ENCODE measurements around the gene TENM3.

The TENM3 gene

GRCh38 chr4:182548156-182548555, 305.0 kb downstream of the TENM3 start:
- no peak overlapping the region for H3K27ac ChIP-seq (ENCODE audit: low read length)
- no peaks in the 10 kb centered on the region for H3K79me2 ChIP-seq (ENCODE audit: low read length)
- no peak overlapping the region for H2AFZ ChIP-seq (ENCODE audit: low read depth, low read length)
- H3K4me1 ChIP-seq (ENCODE audit: low read length) = peaks cover 5% of the 10 kb centered on the region
- TF ChIP-seq EZH2phosphoT487 (IDR thresholded peaks at IDR 0.05; ENCODE audit: low read depth) (no peak), CTCF (IDR thresholded peaks at IDR 0.05; ENCODE audit: low read depth, low read length) (no peak)
- no peak overlapping the region for H3K4me3 ChIP-seq (ENCODE audit: low read length)
- H3K9ac ChIP-seq (ENCODE audit: low read length) = no peak overlapping the region
- no peaks in the 10 kb centered on the region for H3K27me3 ChIP-seq (ENCODE audit: low read depth, low read length)
- H3K36me3 ChIP-seq (replicated peaks; ENCODE audit: low read depth, low read length) = no peaks in the 10 kb centered on the region
- no peak overlapping the region for H3K4me2 ChIP-seq (ENCODE audit: low read length)
- H3K9me3 ChIP-seq (ENCODE audit: insufficient read depth, low read length) = no peaks in the 10 kb centered on the region
- H4K20me1 ChIP-seq (ENCODE audit: insufficient read depth, low read length) = no peaks in the 10 kb centered on the region

- Histone ChIP-seq H2AFZ (ENCODE audit: low read depth, low read length) (no peak overlapping the region), H3K4me2 (ENCODE audit: low read length) (no peak overlapping the region), H3K27me3 (ENCODE audit: low read depth, low read length) (no peaks in the 10 kb centered on the region), H3K9ac (ENCODE audit: low read length) (no peak overlapping the region), H3K36me3 (replicated peaks; ENCODE audit: low read depth, low read length) (no peaks in the 10 kb centered on the region), H3K9me3 (ENCODE audit: insufficient read depth, low read length) (no peaks in the 10 kb centered on the region), H3K4me3 (ENCODE audit: low read length) (no peak overlapping the region), H3K79me2 (ENCODE audit: low read length) (no peaks in the 10 kb centered on the region), H3K27ac (ENCODE audit: low read length) (no peak overlapping the region), H4K20me1 (ENCODE audit: insufficient read depth, low read length) (no peaks in the 10 kb centered on the region), H3K4me1 (ENCODE audit: low read length) (peaks cover 7% of the 10 kb centered on the region)
- no peak for TF ChIP-seq EZH2phosphoT487 (IDR thresholded peaks at IDR 0.05; ENCODE audit: low read depth)
- TF ChIP-seq CTCF (IDR thresholded peaks at IDR 0.05; ENCODE audit: low read depth, low read length) = no peak
Observed at GRCh38 chr4:182549356-182549755, 306.2 kb downstream of the TENM3 start.

GRCh38 chr4:182552948-182553347, 309.7 kb downstream of the TENM3 start:
- Histone ChIP-seq H3K4me3 (ENCODE audit: low read length) (no peak overlapping the region), H4K20me1 (ENCODE audit: insufficient read depth, low read length) (no peaks in the 10 kb centered on the region), H3K4me1 (ENCODE audit: low read length) (0 out of 2 replicates have a peak, but pooled peaks cover 4% of the 10 kb centered on the region), H3K27ac (ENCODE audit: low read length) (no peak overlapping the region), H3K4me2 (ENCODE audit: low read length) (no peak overlapping the region), H3K9ac (ENCODE audit: low read length) (no peak overlapping the region), H3K79me2 (ENCODE audit: low read length) (no peaks in the 10 kb centered on the region), H3K36me3 (replicated peaks; ENCODE audit: low read depth, low read length) (no peaks in the 10 kb centered on the region), H2AFZ (ENCODE audit: low read depth, low read length) (no peak overlapping the region), H3K9me3 (ENCODE audit: insufficient read depth, low read length) (no peaks in the 10 kb centered on the region), H3K27me3 (ENCODE audit: low read depth, low read length) (no peaks in the 10 kb centered on the region)
- TF ChIP-seq EZH2phosphoT487 (IDR thresholded peaks at IDR 0.05; ENCODE audit: low read depth) (no peak), CTCF (IDR thresholded peaks at IDR 0.05; ENCODE audit: low read depth, low read length) (no peak)

- H3K9me3 ChIP-seq (ENCODE audit: insufficient read depth, low read length) = no peaks in the 10 kb centered on the region
- no peak overlapping the region for H3K9ac ChIP-seq (ENCODE audit: low read length)
- 0 out of 2 replicates have a peak, but pooled peaks cover 4% of the 10 kb centered on the region for H3K4me1 ChIP-seq (ENCODE audit: low read length)
- H3K79me2 ChIP-seq (ENCODE audit: low read length) = no peaks in the 10 kb centered on the region
- no peak overlapping the region for H3K4me2 ChIP-seq (ENCODE audit: low read length)
- H3K4me3 ChIP-seq (ENCODE audit: low read length) = no peak overlapping the region
- no peak overlapping the region for H3K27ac ChIP-seq (ENCODE audit: low read length)
- H4K20me1 ChIP-seq (ENCODE audit: insufficient read depth, low read length) = no peaks in the 10 kb centered on the region
- TF ChIP-seq CTCF (IDR thresholded peaks at IDR 0.05; ENCODE audit: low read depth, low read length) (no peak), EZH2phosphoT487 (IDR thresholded peaks at IDR 0.05; ENCODE audit: low read depth) (no peak)
- no peak overlapping the region for H2AFZ ChIP-seq (ENCODE audit: low read depth, low read length)
- no peaks in the 10 kb centered on the region for H3K36me3 ChIP-seq (replicated peaks; ENCODE audit: low read depth, low read length)
- no peaks in the 10 kb centered on the region for H3K27me3 ChIP-seq (ENCODE audit: low read depth, low read length)
Observed at GRCh38 chr4:182553653-182554052, 310.5 kb downstream of the TENM3 start.
